GM12878 (cell line): Measurements from ENCODE around the gene MRAS. TPM values are rescaled to one million over a fixed set of nuclear protein-coding genes. Genes with fewer than 3 reads are reported as not detected.
"Not testable (repeated sequence)": the region's sequence is repeated elsewhere in the genome, so short reads cannot be mapped to it uniquely, and the experiment has no call there.

Experiments used
- ATAC-seq: fragments of 200-7000 bp; cut with Tn5 transposase; 3 replicates; pipeline ENCODE4 v1.9.1; 2020; ENCODE audit warnings: mild to moderate bottlenecking, moderate library complexity
- BruUV-seq: library from RNA; stranded (reverse); fragments of 400-500 nt; replicated peaks from 2 replicates; lab custom pipeline; 2021; lab: Mats Ljungman, UMichigan
- CTCF ChIA-PET: fragments of 300-600 bp; sonication (Branson Sonifier 250); formaldehyde crosslinking; extraction: SDS; loops from one replicate; lab custom pipeline; 2021; ENCODE audit warnings: inconsistent platforms; lab: Yijun Ruan, JAX
- POLR2A ChIA-PET: fragments of 350-600 bp; formaldehyde crosslinking; extraction: SDS; loops from one replicate; lab custom pipeline; 2021; ENCODE audit warnings: inconsistent platforms; lab: Charles Lee
- RAD21 ChIA-PET: fragments of 300-600 bp; sonication (Branson Sonifier 250); formaldehyde crosslinking; loops from one replicate; lab custom pipeline; 2023; ENCODE audit warnings: antibody characterized with exemption; ENCODE audit not compliant: unreplicated experiment; lab: Charles Lee
- SMC1A ChIA-PET: fragments of 300-600 bp; sonication (Branson Sonifier 250); formaldehyde crosslinking; loops from one replicate; lab custom pipeline; 2023; ENCODE audit not compliant: unreplicated experiment, uncharacterized antibody; lab: Charles Lee
- DNase-seq: peaks from one replicate; pipeline ENCODE4 v3.0.0-alpha.2; 2011; ENCODE audit warnings: low read depth, low spot score
- FAIRE-seq: peaks from 3 replicates; lab custom pipeline; 2011; peaks lifted over from hg19 to GRCh38; lab: Jason Lieb, UNC
- H2AFZ ChIP-seq: 2 replicates; pipeline ENCODE4 v1.6.0; 2011; ENCODE audit warnings: low read depth, low read length, control low read depth; ENCODE audit not compliant: control insufficient read depth
- H3K27ac ChIP-seq: 2 replicates; pipeline ENCODE4 v1.5.1; 2011; ENCODE audit warnings: control low read depth; ENCODE audit not compliant: control insufficient read depth, insufficient read depth
- H3K27me3 ChIP-seq, 2 experiments: replicated peaks in 1 of 2; 2 replicates each; pipeline versions ENCODE4 v1.6.0 to v1.6.1; 2011; ENCODE audit warnings: low read length in 1 of 2; ENCODE audit not compliant: control insufficient read depth in 2 of 2, insufficient read depth in 2 of 2
- H3K36me3 ChIP-seq, 2 experiments: 2 replicates each; pipeline ENCODE4 v1.5.1; 2011; ENCODE audit warnings: low read length in 1 of 2; ENCODE audit not compliant: control insufficient read depth in 2 of 2, insufficient read depth in 2 of 2
- H3K4me1 ChIP-seq: 2 replicates; pipeline ENCODE4 v1.6.1; 2011; ENCODE audit warnings: mild to moderate bottlenecking, low read length, moderate library complexity, mixed read lengths; ENCODE audit not compliant: control insufficient read depth, insufficient read depth
- H3K4me2 ChIP-seq: 2 replicates; pipeline ENCODE4 v1.6.0; 2011; ENCODE audit warnings: control low read depth; ENCODE audit not compliant: control insufficient read depth, insufficient read depth
- H3K4me3 ChIP-seq: fragments of 200-600 bp; sonication (generic); 2 replicates; pipeline ENCODE4 v1.5.1; 2016
- H3K79me2 ChIP-seq: 2 replicates; pipeline ENCODE4 v1.6.0; 2011; ENCODE audit warnings: low read length; ENCODE audit not compliant: control insufficient read depth, insufficient read depth
- H3K9ac ChIP-seq: 2 replicates; pipeline ENCODE4 v1.8.0; 2011; ENCODE audit warnings: low read length, control low read depth, mixed read lengths; ENCODE audit not compliant: control insufficient read depth, insufficient read depth
- H3K9me3 ChIP-seq: replicated peaks from 3 replicates; pipeline ENCODE4 v1.5.1; 2011; ENCODE audit warnings: mild to moderate bottlenecking, low read length; ENCODE audit not compliant: control insufficient read depth, insufficient read depth
- H4K20me1 ChIP-seq: 2 replicates; pipeline ENCODE4 v1.6.0; 2011; ENCODE audit not compliant: control insufficient read depth, insufficient read depth
- CTCF ChIP-seq, 3 experiments: IDR thresholded peaks in 2 of 3; conservative IDR thresholded peaks in 1 of 3; 2 replicates each; pipeline ENCODE4 v1.5.1; 2011; ENCODE audit warnings: low read depth in 3 of 3, low read length in 3 of 3, mild to moderate bottlenecking in 3 of 3, control low read depth in 2 of 3, moderate library complexity in 2 of 3, inconsistent platforms in 1 of 3, mixed read lengths in 1 of 3; ENCODE audit not compliant: control insufficient read depth in 2 of 3, insufficient read depth in 1 of 3; ENCODE audit errors: extremely low read depth in 1 of 3
- MEF2B ChIP-seq: fragments of 450-650 bp; IDR thresholded peaks from 2 replicates; pipeline ENCODE4 v1.6.1; 2018; ENCODE audit warnings: mild to moderate bottlenecking, moderate library complexity; ENCODE audit not compliant: partially characterized antibody, poor library complexity, severe bottlenecking
- RAD21 ChIP-seq: IDR thresholded peaks from 2 replicates; pipeline ENCODE4 v1.6.1; 2011; ENCODE audit warnings: mild to moderate bottlenecking, low read depth, low read length, moderate library complexity; ENCODE audit not compliant: insufficient read depth
- SMC3 ChIP-seq: IDR thresholded peaks from 2 replicates; pipeline ENCODE4 v1.6.1; 2011; ENCODE audit warnings: low read length, improper control_type of control experiment, borderline replicate concordance
- WGBS: methylation state at CpG from one replicate; pipeline ENCODE4 v1.1.6; 2016; ENCODE audit warnings: low lambda C conversion rate; ENCODE audit not compliant: insufficient replicate concordance, insufficient coverage; ENCODE audit errors: missing lambda C conversion rate; 5-methylcytosine and 5-hydroxymethylcytosine counted together
- in situ Hi-C: fragments of 300-500 bp; cut with MboI; formaldehyde crosslinking; loops from 9 replicates; pipeline ENCODE4 v1.14.3; 2018; ENCODE audit warnings: mixed read lengths
- intact Hi-C: fragments of 100-400 bp; cut with micrococcal nuclease; formaldehyde crosslinking; loops from one replicate; pipeline ENCODE4 v1.14.2; 2022; ENCODE audit not compliant: unreplicated experiment
- polyA plus RNA-seq, 11 experiments: library from polyadenylated mRNA; depleted of rRNA in 4 of 11; unstranded in 6 of 11; stranded (reverse) in 5 of 11; fragments of >200 nt; fragmentation: Nextera tagmentation in 4 of 11; fragmentation: Illumina TruSeq in 1 of 11; extraction: Ambion mirVana in 4 of 11; extraction: Trizol in 1 of 11; gene quantifications; 1 replicate in 1 of 11; 2 replicates in 10 of 11; pipeline versions ENCODE4 v1.2.1 to v1.2.3, GENCODE V29; 2011 to 2016; ENCODE audit warnings: inconsistent platforms in 2 of 11, missing spikeins in 2 of 11, low read depth in 1 of 11
- total RNA-seq, 4 experiments: library from RNA; depleted of rRNA in 3 of 4; stranded (reverse); fragments of >200 nt in 3 of 4; fragmentation: Illumina TruSeq in 1 of 4; extraction: Trizol in 1 of 4; gene quantifications; 2 replicates each; pipeline versions ENCODE4 v1.2.1 to v1.2.3, GENCODE V29; 2013 to 2021

Gene MRAS
- total and polyA plus RNA-seq, 10 of the 15 experiments (the other 5 are each of a cell fraction or from before 2014, with no cell fraction given) = 0.01 to 0.44 (median 0.17) TPM; not detected in 6

GRCh38 chr3:138426211-138426610, 77.8 kb downstream of the MRAS start:
- FAIRE-seq = no peak
- SMC1A ChIA-PET = no interaction called here
- Histone ChIP-seq H3K9me3 (no peaks in the 10 kb centered on the region), H3K4me3 (no peak overlapping the region), H3K79me2 (no peaks in the 10 kb centered on the region), H3K4me2 (no peak overlapping the region), H3K9ac (no peak overlapping the region), H4K20me1 (no peaks in the 10 kb centered on the region), H2AFZ (no peak overlapping the region), H3K4me1 (no peaks in the 10 kb centered on the region), H3K27ac (no peak overlapping the region), H3K36me3 (no peaks in the 10 kb centered on the region), H3K27me3 (no peaks in the 10 kb centered on the region)
- TF ChIP-seq SMC3 (peak; percentile 16; the same call in 1 of the 2 replicates), RAD21 (peak; percentile 37; the same call in 1 of the 2 replicates), MEF2B (no peak), CTCF (IDR thresholded peaks at IDR 0.05 in 2 of 3, conservative IDR thresholded peaks at IDR 0.05 in 1 of 3; ENCODE audit: control insufficient read depth in 2 of 3, extremely low read depth in 1 of 3, insufficient read depth in 1 of 3, low read depth in 3 of 3, low read length in 3 of 3) (peak in 2 of 3 experiments; percentile 31; a peak in 4 of 6 replicates)
- CTCF ChIA-PET = interaction anchor here (1.3 kb wide), 1 partner anchor 9 kb away, joined by 4 read pairs; no protein-coding TSS in a partner anchor
- DNase-seq = no peak
- BruUV-seq = no TSS peak
- 38% methylated on average over 3 of the region's 3 CpGs for WGBS
- RAD21 ChIA-PET = no interaction called here
- POLR2A ChIA-PET = no interaction called here
- in situ Hi-C loops (no loop called here), intact Hi-C loops (no loop called here)
- ATAC-seq = no peak

DNA sequence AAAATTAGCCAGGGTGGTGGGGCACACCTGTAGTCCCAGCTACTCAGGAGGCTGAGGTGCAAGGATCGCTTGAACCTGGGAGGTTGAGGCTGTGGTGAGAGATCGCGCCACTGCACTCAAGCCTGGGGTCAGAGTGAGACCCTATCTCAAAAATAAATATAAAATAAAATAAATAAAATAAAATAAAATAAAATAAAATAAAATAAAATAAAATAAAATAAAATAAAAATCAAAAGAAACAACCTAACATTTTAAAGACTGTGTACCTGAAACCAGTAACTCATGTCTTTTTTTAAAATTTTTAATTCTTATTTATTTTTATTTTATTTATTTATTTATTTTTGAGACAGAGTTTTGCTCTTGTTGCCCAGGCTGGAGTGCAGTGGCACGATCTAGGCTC, 78.4 kb downstream of the MRAS start:
- not testable (repeated sequence) for FAIRE-seq, ATAC-seq

More for the DNA sequence above, 78.4 kb downstream of the MRAS start:
- BruUV-seq, H3K79me2 ChIP-seq, in situ Hi-C loops, H3K4me2 ChIP-seq, POLR2A ChIA-PET, H2AFZ ChIP-seq, H3K9me3 ChIP-seq, H3K4me1 ChIP-seq, RAD21 ChIA-PET, SMC1A ChIA-PET, H3K27me3 ChIP-seq, H4K20me1 ChIP-seq, H3K36me3 ChIP-seq, H3K27ac ChIP-seq, DNase-seq, H3K9ac ChIP-seq, H3K4me3 ChIP-seq, intact Hi-C loops: not testable (repeated sequence)
- 69% methylated on average over 4 of the region's 4 CpGs for WGBS
- CTCF ChIA-PET = interaction anchor here (1.2 kb wide), 1 partner anchor 26 kb away, joined by 3 read pairs; no protein-coding TSS in a partner anchor
